GM18507 (cell line): ENCODE results near the gene SLC25A22.

ENCODE experiments used
- DNase-seq: peaks from one replicate; pipeline ENCODE4 v3.0.0; 2011; ENCODE audit warnings: low read depth; ENCODE audit not compliant: insufficient read length; ENCODE audit errors: extremely low spot score
- FAIRE-seq: peaks from 2 replicates; lab custom pipeline; 2011; peaks lifted over from hg19 to GRCh38; lab: Jason Lieb, UNC

SLC25A22 gene

DNA sequence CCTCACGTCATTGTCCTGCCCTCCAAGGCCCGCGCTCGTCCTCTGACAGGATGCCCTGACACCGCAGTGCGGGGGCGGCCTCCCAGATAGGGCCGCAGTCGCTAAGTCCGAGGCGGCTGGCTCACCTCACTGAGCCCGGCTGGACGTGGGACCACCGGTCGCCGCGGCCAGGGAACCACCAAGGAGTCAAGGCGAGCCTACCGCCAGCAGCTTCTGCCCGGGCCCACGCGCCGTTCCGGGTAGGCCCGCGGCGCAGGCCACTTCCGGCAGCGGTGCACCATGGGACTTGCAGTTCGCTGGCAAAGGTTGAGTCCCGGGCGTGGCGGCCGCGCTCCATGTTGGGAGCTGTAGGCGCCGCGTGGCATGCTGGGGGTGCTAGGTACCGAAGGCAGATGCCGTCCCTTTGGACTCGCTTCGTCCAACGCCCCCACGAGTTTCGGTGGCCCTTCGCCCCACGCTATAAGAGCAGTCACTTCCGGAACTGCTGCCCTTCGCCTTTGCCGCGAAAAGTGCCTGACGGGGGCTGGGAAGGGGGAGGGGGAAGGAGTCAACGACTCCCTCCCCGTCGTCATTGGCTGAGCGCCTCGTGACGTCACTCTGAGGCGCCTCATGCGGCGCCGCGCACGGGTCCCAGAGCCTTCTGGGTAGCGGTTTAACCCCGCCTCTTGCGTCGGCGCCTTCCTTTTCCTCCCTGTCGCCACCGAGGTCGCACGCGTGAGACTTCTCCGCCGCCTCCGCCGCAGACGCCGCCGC is 11.4 kb upstream of the SLC25A22 start, which contains the start of gene RPLP2:
RPLP2 (plus strand) TSS at position 681 of the 753 bp plus-strand sequence. CDS start 268 bp downstream, outside the sequence.
- FAIRE-seq (peak; percentile 95), DNase-seq (peak; percentile 92)

DNA sequence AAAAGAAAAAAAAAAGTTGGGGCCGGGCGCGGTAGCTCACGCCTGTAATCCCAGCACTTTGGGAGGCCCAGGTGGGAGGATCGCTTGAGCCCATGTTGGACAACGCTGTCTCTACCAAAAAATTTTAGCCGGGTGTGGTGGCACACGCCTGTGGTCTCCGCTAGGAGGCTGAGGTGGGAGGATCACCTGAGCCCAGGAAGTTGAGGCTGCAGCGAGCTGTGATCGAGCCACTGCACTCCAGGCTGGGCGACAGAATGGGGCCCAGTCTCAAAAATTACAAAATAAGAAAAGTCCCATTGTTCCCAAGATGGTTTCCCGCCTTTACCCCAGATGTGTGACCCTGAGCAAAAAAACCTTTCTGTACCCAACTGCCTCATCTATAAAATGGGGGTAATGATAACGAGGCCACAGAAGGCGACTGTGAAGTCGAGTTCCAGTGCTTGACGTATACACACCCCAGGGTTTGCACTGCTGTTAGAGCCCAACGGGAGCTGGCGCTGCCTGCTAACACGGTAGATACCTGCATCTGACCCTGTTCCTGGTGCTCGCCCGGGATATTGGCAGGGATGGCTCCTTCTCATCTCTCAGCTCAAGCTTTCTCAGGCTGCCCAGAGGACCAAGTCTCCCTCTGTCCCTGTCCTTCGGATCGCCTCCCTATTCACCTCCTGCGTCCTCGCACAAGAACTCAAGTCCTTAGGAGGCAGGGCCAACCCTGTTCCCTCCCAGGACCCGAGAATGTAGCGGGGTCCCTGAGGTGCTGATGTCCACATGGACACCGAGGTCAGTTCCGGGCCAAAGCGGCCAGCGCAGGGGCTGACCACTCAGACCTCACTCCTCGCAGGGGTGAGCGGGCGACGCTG is 10.6 kb upstream of the SLC25A22 start:
- DNase-seq: no peak
- FAIRE-seq: peak; percentile 55

DNA sequence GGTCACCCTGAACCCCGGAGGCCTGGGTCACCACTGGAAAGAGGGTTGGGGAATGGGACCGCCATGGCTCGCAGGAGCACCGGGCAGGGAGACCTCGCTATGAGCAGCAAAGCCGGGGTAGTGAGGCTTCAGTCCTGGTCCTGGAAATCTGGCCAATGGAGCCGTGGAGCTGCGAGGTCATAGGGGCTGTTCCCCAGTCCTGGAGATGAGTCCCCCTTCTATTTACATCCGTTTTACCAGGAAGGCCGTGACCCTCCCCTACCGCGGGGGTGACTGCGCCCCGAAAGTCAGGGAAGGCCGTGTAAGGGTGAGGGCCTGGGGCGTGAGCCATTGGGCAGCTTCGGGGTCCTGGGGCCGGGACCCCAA is 6.5 kb upstream of the SLC25A22 start:
- FAIRE-seq: no peak

DNA sequence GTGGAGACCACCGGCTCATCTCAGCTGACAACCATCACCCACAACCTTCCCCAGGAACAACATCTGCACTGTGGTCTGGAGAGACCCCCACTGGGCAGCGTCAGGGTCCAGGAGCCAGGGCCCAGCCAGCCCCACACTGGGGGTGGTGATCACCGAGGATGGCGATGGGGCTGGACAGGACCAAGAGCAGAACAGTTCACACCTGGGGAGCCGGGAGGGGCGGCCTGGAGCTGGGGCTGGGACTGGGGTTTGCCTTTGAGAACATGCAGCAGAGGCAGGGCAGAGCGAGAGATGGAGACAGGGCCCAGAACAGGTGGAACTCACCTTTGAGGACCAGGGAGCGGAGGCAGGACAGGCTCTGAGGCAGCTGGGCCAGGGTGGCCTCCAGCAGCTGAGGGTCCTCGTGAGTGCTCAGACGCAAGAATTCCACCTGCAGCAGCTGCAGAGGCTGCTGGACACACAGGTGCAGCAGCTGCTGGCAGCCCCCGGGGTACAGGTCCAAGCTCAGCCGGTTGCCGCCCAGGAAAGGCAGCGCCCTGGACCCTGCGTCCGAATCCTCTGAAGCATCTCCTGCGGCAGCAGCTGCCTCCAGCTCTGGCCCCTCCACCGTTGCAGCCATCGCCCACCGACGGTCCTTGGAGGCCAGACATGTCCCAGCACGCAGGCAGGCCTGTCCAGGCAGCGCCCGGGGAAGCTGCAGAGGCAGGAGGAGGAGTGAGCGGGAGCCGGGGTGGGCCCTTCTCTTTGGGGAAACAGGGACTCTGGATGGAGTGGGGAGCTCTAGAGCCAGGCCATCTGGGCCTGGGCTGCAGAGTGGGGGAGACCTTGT is 5.9 kb upstream of the SLC25A22 start:
- FAIRE-seq (no peak), DNase-seq (no peak)

More for the DNA sequence above, 6.5 kb upstream of the SLC25A22 start:
- DNase-seq: no peak

DNA sequence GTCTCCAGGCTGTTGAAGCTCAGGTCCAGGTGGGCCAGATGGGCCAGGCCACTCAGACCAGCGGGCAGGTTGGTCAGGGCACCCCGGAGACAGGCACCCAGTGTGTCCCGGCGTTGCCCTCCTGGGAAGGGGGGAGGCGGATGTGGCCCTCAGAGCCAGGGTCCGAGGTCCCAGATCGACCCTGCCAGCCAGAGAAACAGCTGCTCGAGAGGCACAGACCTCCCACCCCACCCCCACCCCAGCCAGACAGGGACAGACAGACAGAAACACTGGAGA is 5.3 kb upstream of the SLC25A22 start:
- DNase-seq: no peak
- FAIRE-seq: no peak

DNA sequence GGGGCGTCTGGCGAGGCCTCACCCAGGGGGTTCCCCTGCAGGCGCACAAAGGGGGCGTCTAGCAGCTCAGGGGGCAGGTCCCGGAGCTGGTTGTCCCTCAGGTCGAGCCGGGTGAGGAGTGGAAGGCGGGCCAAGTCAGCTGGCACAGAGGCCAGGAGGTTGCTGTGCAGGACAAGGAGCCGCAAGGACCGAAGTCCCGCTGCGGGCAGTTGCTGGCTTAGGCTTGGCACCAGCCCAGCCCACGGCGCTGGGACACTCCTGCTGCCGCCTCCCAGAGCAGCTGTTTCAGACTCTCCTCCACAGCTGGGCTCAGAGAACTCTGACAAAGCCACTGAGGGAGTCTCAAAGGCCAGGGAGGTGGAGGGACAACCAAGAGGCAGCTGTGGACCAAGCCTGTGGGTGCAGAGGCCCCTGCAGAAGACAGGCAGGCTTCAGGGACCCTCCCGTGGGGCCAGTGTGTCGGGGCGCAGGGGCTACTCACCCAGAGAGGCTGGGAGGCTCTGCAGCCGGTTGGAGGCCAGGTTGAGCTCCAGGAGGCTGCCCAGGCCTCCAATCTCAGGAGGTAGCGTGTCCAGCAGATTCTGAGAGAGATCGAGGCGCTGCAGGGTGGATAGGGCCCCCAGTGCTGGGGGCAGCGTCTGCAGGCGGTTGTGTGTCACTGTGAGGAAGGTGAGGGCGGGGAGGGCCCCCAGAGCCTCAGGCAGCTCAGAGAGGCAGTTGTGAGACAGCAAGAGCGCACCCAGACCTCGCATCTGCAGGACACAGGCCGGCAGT is 4.8 kb upstream of the SLC25A22 start:
- DNase-seq: no peak
- FAIRE-seq: no peak

DNA sequence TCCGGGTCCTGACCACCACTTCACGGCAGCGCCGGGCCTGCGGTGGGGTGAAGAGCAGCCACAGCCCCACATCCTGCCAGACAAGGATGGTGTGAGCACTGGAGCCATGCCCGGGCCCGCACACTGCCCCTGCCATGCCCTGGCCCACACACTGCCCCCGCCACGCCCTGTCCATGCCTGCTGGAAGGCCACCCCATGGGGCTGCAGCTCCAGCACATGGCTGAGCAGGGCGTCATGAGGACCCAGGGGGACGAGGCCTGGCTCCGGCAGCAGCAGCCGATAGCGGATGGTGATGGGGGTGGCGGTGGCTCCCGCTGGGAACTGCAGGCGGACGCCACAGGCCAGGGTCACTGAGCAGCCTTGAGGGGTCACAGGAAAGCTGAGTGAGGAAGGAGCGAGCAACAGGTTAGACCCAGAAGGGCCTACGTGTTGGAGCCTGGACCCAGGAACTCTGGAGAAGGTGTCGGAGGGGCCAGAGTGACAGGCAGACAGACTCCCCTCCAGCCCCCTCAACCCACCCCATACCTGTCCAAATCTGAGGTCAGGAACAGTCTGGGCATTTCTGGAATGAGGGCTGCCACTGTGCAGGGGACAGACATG is 4.0 kb upstream of the SLC25A22 start:
- DNase-seq (no peak), FAIRE-seq (no peak)

DNA sequence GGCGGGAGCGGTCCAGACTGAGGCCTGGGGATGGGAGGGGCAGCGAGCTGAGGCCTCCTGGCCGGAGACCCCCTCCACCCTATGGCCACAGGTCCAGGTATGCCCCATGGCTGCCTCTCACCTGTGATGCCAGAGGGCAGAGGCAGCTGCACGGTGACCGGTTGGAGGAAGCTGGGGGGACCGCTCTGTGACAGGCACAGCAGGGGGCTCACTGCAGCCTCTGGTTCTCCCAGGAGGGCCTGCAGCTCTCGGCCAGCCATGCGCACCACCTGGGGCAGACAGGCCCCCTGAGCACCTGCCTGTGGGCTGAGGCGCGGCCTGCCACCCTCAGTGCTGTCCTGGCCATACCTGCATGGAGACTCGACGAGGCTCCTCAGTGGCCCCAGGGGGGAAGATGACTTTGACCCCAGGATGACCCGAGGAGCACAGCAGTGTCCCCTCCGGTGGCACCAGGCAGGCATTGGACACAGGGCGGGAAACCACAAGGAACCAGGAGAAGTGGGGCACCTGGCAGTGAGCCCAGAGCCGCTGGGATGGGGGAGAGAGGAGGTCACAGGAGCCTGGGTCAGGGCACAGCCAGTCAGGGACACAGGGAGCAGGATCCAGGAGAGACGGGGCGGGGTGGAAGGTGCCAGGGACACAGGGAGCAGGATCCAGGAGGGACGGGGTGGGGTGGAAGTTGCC is 3.2 kb upstream of the SLC25A22 start:
- FAIRE-seq (no peak), DNase-seq (no peak)

DNA sequence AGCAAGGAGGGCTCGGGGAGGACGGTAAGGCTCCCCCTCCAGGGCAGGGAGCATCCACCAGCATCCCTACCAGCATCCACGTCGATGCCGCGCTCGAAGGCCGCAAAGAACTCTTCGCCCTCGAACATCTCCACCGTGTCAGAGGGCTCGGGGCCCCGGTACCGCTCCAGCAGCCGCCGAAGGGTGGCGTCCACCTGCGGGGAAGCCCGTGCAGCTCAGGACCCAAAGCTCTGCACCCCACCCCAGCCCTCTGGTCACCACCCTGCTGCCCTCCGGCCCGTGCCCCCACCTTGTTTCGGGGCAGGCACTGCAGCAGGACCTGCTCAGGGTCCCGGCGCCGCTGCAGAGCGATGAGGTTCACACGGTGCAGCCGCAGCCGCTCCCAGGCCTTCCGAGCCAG is 2.4 kb upstream of the SLC25A22 start:
- FAIRE-seq: no peak
- DNase-seq: no peak

DNA sequence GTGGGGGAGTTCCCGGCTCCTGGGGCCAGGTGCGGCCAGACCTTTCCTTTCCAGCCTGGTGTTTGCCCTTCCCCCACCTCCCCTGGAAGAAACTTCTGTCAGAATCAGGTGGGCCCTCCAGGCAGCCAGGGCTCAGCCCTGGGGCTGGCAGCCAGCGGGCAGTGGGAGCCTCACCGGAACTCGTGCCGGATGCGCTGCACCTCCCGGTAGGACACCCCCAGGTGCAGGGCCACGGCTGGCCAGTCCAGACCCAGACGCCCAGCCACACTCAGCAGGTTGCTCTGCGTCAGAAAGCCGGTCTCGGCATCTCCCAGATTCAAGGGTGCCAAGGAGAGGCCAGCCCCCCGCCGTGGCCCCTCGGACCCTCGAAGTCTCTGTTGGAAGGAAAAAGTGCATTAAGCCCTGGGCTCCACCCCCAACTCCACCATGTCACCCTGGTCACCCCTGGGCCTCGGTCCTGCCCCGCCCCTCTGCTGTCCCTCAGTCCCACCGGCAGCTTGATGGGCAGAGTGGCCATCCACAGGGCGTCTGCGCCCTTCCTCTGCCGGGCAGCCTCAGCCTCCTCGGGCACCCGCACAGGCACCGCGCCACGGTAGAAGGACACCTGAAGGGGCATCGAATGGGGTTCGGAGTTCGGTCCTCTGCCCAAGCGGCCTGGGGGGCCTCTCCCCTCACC is 1.7 kb upstream of the SLC25A22 start:
- FAIRE-seq (no peak), DNase-seq (no peak)

DNA sequence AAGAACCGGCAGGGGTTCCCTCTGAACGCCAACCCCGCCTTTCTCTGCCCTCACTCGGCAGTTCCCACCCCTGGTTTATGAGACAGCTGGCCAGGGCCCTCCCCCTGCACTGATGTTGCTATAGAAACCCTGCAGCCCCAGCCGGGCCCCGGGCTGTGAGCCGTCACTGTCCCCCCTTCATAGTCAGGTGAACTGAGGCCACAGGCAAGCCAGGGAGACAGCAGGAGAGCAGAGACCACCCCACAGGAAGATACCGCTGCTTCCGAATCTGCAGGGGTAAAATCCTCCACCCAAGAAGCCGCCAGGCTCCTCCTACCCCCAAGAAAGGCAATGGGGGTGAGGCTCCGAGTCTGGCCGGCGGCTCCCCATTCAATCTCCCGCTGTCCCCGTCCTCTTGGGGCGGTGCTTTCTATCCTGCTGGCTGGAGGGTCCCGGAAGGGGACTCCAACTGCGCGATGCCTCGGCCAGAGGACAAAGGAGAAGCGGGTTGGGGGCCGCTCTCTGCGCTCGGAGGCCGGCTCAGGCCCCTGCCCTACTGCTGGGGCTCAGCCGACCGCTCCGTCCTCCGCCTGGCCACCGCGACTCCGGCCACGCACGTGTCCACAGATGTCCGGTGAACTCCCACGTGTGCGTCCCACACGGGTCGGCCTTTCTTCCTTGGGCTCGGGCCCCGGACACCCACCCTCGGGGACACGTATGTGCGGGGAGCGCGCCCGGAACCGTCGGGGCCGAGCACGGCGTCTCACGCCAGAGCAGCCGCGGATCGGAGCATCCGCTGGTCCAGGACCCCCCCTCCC is 587 bp downstream of the SLC25A22 start:
- peak; percentile 65 for DNase-seq
- peak; percentile 90 for FAIRE-seq

DNA sequence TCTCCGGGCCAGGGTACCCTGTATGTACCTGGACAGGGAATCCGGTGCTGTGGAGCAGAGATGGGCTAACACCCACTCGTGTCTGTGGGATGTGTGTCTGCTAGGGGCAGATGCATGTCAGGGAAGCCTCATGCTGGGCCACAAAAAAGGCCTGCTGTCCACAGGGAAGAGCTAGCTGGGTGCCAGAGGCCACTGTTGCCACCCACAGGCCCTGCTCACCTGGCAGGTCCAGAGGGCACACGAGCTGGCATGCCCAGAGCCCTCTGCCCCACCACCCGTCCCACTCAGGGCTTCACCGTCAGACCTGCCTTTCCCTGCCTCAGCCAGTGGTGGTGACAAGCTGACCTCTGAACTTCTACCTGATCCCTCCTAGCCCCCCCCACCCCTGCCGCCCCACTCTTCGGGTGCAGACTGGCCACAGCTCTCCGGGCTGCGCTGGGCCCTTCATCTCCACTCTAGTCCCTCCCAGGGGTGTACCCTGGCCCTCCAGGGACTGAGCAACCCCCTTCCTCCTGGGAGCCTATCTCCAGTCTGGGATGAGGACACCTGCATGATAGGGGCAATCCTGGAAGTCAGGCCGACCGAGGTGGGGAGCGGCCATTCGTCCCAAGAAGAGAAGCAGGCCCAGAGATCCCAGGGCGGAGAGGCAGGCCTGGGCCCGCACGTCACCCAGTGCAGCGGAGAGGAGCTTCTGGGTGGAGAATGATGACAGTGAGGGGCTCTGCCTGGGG is 1.4 kb downstream of the SLC25A22 start:
- FAIRE-seq (no peak), DNase-seq (no peak)

DNA sequence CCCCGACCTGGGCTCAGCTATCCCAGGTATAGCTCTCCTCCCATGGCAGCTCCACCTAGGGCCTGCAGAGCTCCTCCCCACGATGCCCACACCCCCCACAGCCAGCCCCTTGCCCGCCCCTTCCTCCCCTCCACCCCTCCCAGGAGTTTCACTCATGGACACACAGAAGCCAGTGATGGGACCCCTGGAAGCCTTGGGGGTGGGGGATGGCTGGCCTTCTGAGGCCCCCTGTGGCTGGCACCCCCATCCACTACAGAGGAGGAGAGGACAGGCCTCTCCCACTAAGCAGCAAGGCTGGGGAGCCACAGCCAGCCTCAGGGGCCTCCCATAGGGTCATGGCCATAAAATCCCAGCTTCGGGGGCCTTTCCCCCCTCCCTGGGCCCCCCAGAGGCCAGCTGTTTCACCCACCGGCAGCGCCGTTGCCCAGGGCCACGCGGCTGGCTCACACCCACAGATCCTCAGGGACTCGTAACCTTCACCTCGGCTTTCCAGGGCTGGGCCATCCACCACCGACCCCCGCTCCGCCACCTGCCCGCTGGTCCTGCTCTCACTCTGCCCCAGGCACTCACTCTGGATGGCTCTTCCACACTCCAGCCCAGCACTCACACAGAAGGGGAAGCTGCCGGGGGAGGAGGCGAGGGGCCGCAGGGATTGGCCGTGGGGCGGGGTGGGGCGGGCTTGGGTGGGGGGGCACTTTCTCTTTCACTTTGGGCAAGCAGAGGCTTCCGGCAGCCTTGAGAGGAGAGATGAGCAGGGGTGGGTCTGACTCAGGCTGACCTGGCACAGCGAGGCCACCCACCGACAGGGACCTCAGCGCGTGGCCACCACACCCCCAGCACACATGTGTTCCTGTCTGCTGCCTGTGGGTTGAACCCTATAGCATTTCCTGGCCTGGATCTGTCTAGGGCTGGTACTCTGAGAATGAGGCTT is 2.2 kb downstream of the SLC25A22 start:
- FAIRE-seq (peak; percentile 61), DNase-seq (peak; percentile 85)

DNA sequence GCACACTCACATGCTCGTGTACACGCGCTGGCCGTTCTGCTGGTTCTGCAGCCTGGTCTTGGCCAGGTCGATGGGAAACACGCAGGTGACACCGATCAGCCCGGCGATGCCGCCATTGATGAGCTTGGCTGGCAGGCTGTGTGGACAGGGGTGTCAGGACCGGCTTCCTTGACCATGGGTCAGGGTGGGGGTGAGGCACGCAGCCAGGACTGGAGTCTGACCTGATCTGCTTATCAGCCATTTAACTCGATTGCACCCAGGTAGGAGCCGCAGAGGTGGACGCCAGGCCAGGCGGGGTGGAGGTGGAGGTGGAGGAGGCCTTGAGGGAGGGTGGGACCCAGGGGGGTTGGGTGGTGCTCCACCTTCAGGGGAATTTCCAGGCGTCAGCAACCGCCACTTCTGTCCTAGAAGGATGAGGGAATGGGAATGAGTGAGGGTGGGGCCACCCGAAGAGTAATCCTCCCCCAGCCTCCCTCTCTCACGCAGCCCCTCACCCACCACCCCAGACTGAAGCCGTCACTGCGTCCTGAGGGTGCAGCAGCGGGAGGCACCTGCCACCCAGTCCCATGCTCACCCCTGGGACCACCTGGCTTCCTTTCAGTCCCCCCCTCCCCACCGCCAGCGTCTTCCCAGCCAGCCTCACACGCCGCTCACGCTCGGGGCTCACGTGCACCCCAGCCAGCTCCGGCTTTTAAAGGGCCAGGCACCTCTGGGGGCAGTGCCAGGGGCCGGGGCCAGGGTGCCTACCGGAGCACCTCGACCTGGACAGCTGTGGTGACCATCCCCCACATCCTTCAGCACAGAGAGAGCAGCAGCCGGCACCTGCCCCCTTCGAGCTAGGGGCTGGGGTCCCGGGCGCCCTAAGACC is 3.1 kb downstream of the SLC25A22 start:
- no peak for DNase-seq

More for the DNA sequence above, 3.1 kb downstream of the SLC25A22 start:
- FAIRE-seq: no peak
